ENCODE data around the gene RHPN2.
"Not testable (repeated sequence)": the region's sequence is repeated elsewhere in the genome, so short reads cannot be mapped to it uniquely, and the experiment has no call there.

RHPN2 gene

GRCh38 chr19:33040994-33041827 lies 23.5 kb downstream of the RHPN2 start:
- H3K4me1 ChIP-seq (ENCODE audit: control insufficient read depth, insufficient read depth, low read length) = no peaks in the 10 kb centered on the region
- no peaks in the 10 kb centered on the region for H3K36me3 ChIP-seq (ENCODE audit: control insufficient read depth, insufficient read depth, low read length)
- no peak overlapping the region for H3K9ac ChIP-seq (ENCODE audit: low read depth, low read length)
- no peaks in the 10 kb centered on the region for H3K9me3 ChIP-seq (ENCODE audit: control insufficient read depth, insufficient read depth, low read length)
- H3K4me3 ChIP-seq (ENCODE audit: low read depth, low read length) = no peak overlapping the region
- H3K27me3 ChIP-seq (ENCODE audit: control insufficient read depth, insufficient read depth, low read length) = no peaks in the 10 kb centered on the region

- no peak overlapping the region for H3K9ac ChIP-seq (ENCODE audit: low read depth, low read length)
- H3K4me1 ChIP-seq (ENCODE audit: control insufficient read depth, insufficient read depth, low read length) = no peaks in the 10 kb centered on the region
These were observed 24.9 kb downstream of the RHPN2 start for GRCh38 chr19:33039815-33040214.

DNA sequence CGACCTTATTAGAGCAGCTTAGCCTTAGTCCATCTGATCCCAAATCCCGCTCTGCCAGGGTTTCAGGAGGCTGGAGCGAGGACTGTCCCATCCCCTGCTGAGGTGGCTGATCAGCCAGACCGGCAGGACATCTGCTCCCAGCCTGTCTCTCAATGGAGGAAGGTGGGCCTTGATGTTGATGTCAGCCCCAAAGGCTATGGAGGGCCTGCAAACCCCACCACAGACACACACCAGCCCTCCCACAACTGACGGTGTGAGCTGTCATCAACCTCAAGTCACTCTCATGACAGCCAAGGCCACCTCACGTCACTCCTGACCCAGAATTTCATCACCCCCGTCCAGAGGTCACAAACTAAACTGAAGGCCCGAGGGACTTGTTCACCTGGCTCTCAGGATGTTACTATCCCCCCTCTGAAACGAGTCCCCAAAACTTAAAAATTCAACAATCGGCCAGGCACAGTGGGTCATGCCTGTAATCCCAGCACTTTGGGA lies 25.5 kb downstream of the RHPN2 start:
- Histone ChIP-seq H3K9me3 (ENCODE audit: control insufficient read depth, insufficient read depth, low read length) (no peaks in the 10 kb centered on the region), H3K36me3 (ENCODE audit: control insufficient read depth, insufficient read depth, low read length) (peaks cover 3% of the 10 kb centered on the region), H3K4me1 (ENCODE audit: control insufficient read depth, insufficient read depth, low read length) (no peaks in the 10 kb centered on the region), H3K9ac (ENCODE audit: low read depth, low read length) (no peak overlapping the region), H3K27me3 (ENCODE audit: control insufficient read depth, insufficient read depth, low read length) (no peaks in the 10 kb centered on the region), H3K4me3 (ENCODE audit: low read depth, low read length) (no peak overlapping the region)

More at GRCh38 chr19:33039815-33040214, 24.9 kb downstream of the RHPN2 start:
- H3K9me3 ChIP-seq (ENCODE audit: control insufficient read depth, insufficient read depth, low read length) = no peaks in the 10 kb centered on the region
- H3K4me3 ChIP-seq (ENCODE audit: low read depth, low read length) = no peak overlapping the region
- H3K36me3 ChIP-seq (ENCODE audit: control insufficient read depth, insufficient read depth, low read length) = peaks cover 3% of the 10 kb centered on the region
- H3K27me3 ChIP-seq (ENCODE audit: control insufficient read depth, insufficient read depth, low read length) = no peaks in the 10 kb centered on the region

- not testable (repeated sequence) for H3K27me3 ChIP-seq (ENCODE audit: control insufficient read depth, insufficient read depth, low read length); H3K4me3 ChIP-seq (ENCODE audit: low read depth, low read length); H3K4me1 ChIP-seq (ENCODE audit: control insufficient read depth, insufficient read depth, low read length); H3K9me3 ChIP-seq (ENCODE audit: control insufficient read depth, insufficient read depth, low read length); H3K36me3 ChIP-seq (ENCODE audit: control insufficient read depth, insufficient read depth, low read length); H3K9ac ChIP-seq (ENCODE audit: low read depth, low read length)
These were observed 27.3 kb downstream of the RHPN2 start for GRCh38 chr19:33037168-33038025.

GRCh38 chr19:33036370-33037167 lies 28.1 kb downstream of the RHPN2 start:
- H3K27me3 ChIP-seq (ENCODE audit: control insufficient read depth, insufficient read depth, low read length); H3K4me3 ChIP-seq (ENCODE audit: low read depth, low read length); H3K9me3 ChIP-seq (ENCODE audit: control insufficient read depth, insufficient read depth, low read length); H3K4me1 ChIP-seq (ENCODE audit: control insufficient read depth, insufficient read depth, low read length); H3K36me3 ChIP-seq (ENCODE audit: control insufficient read depth, insufficient read depth, low read length); H3K9ac ChIP-seq (ENCODE audit: low read depth, low read length): not testable (repeated sequence)

- Histone ChIP-seq H3K9me3 (ENCODE audit: control insufficient read depth, insufficient read depth, low read length) (no peaks in the 10 kb centered on the region), H3K27me3 (ENCODE audit: control insufficient read depth, insufficient read depth, low read length) (no peaks in the 10 kb centered on the region), H3K36me3 (ENCODE audit: control insufficient read depth, insufficient read depth, low read length) (peaks cover 3% of the 10 kb centered on the region), H3K9ac (ENCODE audit: low read depth, low read length) (no peak overlapping the region), H3K4me1 (ENCODE audit: control insufficient read depth, insufficient read depth, low read length) (peaks cover 6% of the 10 kb centered on the region), H3K4me3 (ENCODE audit: low read depth, low read length) (no peak overlapping the region)
These were observed 29.2 kb downstream of the RHPN2 start for GRCh38 chr19:33035461-33035860.

DNA sequence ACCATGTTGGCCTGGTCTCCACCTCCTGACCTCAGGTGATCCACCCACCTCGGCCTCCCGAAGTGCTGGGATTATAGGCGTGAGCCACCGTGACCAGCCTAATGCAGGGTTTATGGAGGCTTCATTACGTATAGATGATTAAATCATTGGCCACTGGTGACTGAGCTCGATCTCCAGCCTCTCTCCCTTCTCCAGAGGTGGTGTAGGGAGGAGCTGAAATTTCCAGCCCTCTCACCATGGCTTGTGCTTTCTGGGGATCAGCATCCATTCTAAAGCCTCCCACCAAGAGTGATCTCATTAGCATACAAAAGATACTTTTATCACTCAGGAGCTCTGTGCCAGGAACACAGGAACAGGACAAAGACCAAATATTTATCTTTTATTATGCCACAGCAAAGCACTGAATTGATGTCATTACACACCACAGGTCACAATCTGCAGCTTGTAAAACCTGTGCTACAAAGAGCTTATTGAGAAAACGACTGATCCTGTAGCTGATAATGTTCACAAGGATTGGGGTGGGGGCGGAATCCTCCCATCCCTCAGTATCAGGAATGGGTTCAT lies 32.4 kb downstream of the RHPN2 start:
- Histone ChIP-seq H3K27me3 (ENCODE audit: control insufficient read depth, insufficient read depth, low read length) (no peaks in the 10 kb centered on the region), H3K36me3 (ENCODE audit: control insufficient read depth, insufficient read depth, low read length) (peaks cover 3% of the 10 kb centered on the region), H3K4me3 (ENCODE audit: low read depth, low read length) (no peak overlapping the region), H3K9ac (ENCODE audit: low read depth, low read length) (no peak overlapping the region), H3K9me3 (ENCODE audit: control insufficient read depth, insufficient read depth, low read length) (no peaks in the 10 kb centered on the region), H3K4me1 (ENCODE audit: control insufficient read depth, insufficient read depth, low read length) (peaks cover 6% of the 10 kb centered on the region)

DNA sequence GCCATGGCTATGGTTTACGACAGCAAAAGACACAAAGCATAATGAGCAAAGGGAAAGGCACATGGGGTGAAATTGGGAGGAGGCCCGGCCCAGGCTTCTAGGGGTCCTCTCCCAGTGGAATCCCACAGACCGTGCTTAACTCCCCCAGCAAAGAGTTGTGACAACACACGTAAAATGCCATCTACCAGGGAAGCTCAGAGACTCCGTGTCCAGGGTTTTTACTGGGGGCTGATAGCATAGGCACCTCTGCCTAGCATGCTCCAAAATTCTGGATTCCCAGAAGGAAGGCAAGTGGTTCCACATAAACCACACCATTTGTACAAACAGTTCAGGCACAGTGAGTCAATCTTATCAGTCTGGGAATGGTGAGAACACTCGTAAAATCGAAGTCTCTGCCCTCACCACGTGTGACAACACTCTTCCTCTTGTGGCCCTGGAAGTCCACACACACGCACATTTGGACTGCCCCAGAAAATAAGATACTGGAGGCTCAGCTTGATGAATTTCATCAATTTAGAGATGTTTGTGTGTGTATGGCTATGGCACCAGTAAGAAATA lies 34.9 kb downstream of the RHPN2 start:
- Histone ChIP-seq H3K4me3 (ENCODE audit: low read depth, low read length) (no peak overlapping the region), H3K9ac (ENCODE audit: low read depth, low read length) (no peak overlapping the region), H3K36me3 (ENCODE audit: control insufficient read depth, insufficient read depth, low read length) (peaks cover 2% of the 10 kb centered on the region), H3K9me3 (ENCODE audit: control insufficient read depth, insufficient read depth, low read length) (no peaks in the 10 kb centered on the region), H3K27me3 (ENCODE audit: control insufficient read depth, insufficient read depth, low read length) (no peaks in the 10 kb centered on the region), H3K4me1 (ENCODE audit: control insufficient read depth, insufficient read depth, low read length) (peaks cover 6% of the 10 kb centered on the region)

DNA sequence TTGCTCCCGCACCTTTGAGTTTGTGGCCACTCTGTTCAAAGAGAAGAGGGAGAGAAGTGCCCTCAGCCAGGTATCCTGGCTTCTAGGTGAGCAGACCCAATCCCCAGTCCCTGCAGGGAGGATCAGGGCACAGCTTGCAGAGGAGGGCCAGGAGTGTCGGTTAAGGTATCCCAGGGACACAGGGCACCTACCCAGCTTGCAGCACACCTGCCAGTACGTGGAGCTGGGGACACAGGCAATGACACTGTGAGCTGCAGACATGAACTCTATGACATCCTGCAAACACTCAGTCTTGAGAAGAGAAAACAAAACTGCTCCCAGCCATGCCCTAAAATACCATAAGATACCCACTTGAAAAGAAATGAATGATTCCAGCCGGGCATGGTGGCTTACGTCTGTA lies 38.1 kb downstream of the RHPN2 start:
- not testable (repeated sequence) for H3K9ac ChIP-seq (ENCODE audit: low read depth, low read length); H3K9me3 ChIP-seq (ENCODE audit: control insufficient read depth, insufficient read depth, low read length); H3K4me3 ChIP-seq (ENCODE audit: low read depth, low read length); H3K4me1 ChIP-seq (ENCODE audit: control insufficient read depth, insufficient read depth, low read length); H3K27me3 ChIP-seq (ENCODE audit: control insufficient read depth, insufficient read depth, low read length); H3K36me3 ChIP-seq (ENCODE audit: control insufficient read depth, insufficient read depth, low read length)

DNA sequence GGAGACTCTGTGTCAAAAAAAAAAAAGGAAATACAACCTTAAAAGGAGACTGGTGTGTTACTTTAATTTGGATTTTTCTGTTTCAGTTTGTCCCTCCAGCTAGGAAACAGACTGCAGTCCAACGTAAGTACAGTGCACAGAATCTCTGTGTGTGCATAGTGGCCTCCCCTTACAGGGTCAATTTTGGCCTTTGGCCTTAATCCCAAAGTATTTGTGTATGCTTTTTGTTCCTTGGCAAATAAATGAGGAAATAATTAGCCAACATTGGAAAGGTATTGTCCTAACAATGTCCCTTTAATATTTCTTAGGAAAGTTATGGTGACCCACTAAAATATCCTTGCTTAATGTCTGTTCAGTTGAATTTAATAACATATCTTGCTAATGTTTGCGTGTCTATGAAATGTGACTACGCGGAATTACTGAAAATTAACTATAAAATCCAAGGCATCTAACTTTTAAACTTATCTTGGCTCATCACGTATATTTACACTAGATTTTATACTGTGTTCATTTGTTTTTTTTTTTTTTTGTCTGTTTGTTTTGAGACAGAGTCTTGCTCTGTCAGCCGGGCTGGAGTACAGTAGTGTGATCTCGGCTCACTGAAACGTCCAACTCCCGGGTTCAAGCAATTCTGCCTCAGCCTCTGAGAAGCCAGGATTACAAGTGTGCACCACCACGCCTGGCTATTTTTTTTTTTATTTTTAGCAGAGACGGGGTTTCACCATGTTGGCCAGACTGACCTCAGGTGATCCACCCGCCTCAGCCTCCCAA lies 39.0 kb downstream of the RHPN2 start:
- not testable (repeated sequence) for H3K36me3 ChIP-seq (ENCODE audit: control insufficient read depth, insufficient read depth, low read length); H3K4me1 ChIP-seq (ENCODE audit: control insufficient read depth, insufficient read depth, low read length); H3K27me3 ChIP-seq (ENCODE audit: control insufficient read depth, insufficient read depth, low read length); H3K9ac ChIP-seq (ENCODE audit: low read depth, low read length); H3K9me3 ChIP-seq (ENCODE audit: control insufficient read depth, insufficient read depth, low read length); H3K4me3 ChIP-seq (ENCODE audit: low read depth, low read length)

All from iPS-15b (cell line).